Measurements from ENCODE around the gene COL18A1.

The COL18A1 gene

DNA sequence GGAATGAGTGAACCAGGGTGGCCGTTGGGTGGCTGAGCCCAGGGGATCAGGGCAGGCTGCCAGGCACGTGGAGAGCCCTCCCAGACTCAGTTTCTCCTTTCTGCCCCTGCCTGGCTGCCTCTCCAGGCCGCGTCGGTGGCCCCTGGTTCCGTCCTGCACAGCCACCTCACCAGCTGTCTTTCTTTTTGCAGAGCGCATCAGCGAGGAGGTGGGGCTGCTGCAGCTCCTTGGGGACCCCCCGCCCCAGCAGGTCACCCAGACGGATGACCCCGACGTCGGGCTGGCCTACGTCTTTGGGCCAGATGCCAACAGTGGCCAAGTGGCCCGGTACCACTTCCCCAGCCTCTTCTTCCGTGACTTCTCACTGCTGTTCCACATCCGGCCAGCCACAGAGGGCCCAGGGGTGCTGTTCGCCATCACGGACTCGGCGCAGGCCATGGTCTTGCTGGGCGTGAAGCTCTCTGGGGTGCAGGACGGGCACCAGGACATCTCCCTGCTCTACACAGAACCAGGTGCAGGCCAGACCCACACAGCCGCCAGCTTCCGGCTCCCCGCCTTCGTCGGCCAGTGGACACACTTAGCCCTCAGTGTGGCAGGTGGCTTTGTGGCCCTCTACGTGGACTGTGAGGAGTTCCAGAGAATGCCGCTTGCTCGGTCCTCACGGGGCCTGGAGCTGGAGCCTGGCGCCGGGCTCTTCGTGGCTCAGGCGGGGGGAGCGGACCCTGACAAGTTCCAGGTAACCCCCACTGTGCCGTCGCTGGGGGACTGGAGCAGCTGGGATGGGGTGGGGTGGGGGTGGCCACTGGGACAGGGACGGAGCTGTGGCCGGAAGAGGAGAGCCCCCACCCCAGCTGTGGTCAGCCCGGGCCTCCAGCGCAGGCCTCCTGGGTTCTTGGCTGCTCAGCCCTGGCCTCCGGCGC lies 63.3 kb downstream of the COL18A1 start:
- H3K4me1 ChIP-seq (ENCODE audit: control insufficient read depth, insufficient read depth, low read length), result peaks cover 26% of the 10 kb centered on the region
- H3K27ac ChIP-seq (ENCODE audit: low read length), result no peak overlapping the region
- no peak overlapping the region for H3K9ac ChIP-seq (ENCODE audit: low read length in 2 of 2)
- no peak overlapping the region for H3K4me3 ChIP-seq (ENCODE audit: low read length in 2 of 2)
- H3K9me3 ChIP-seq (ENCODE audit: control insufficient read depth in 2 of 2, low read length in 2 of 2), result no peaks in the 10 kb centered on the region
- H3K27me3 ChIP-seq (ENCODE audit: control insufficient read depth in 1 of 2, insufficient read depth in 2 of 2, low read length in 2 of 2), result peaks cover 5 to 15% of the 10 kb centered on the region in 2 donors
- no peaks in the 10 kb centered on the region for H3K36me3 ChIP-seq (ENCODE audit: control insufficient read depth in 2 of 2, insufficient read depth in 2 of 2, low read length in 2 of 2)

DNA sequence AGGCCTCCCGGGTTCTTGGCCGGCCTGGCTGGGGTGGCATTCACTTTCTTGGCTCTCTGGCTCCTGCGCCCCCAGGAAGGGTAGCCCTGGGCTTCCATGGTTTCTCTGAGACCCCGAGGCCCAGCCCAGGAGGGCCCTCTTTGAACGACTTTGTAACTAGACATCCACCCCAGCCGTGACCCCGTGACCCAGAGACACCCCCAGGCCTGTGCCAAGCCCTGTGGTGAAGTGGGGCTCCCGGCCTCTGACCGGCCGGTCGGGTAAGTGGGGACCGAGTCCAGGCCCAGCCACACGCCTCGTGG lies 64.0 kb downstream of the COL18A1 start:
- no peak overlapping the region for H3K27ac ChIP-seq (ENCODE audit: low read length)
- H3K9ac ChIP-seq (ENCODE audit: low read length in 2 of 2), result no peak overlapping the region
- H3K9me3 ChIP-seq (ENCODE audit: control insufficient read depth in 2 of 2, low read length in 2 of 2), result no peaks in the 10 kb centered on the region
- peaks cover 6 to 15% of the 10 kb centered on the region in 2 donors for H3K27me3 ChIP-seq (ENCODE audit: control insufficient read depth in 1 of 2, insufficient read depth in 2 of 2, low read length in 2 of 2)
- H3K4me1 ChIP-seq (ENCODE audit: control insufficient read depth, insufficient read depth, low read length), result peaks cover 26% of the 10 kb centered on the region
- no peak overlapping the region for H3K4me3 ChIP-seq (ENCODE audit: low read length in 2 of 2)
- no peaks in the 10 kb centered on the region for H3K36me3 ChIP-seq (ENCODE audit: control insufficient read depth in 2 of 2, insufficient read depth in 2 of 2, low read length in 2 of 2)

DNA sequence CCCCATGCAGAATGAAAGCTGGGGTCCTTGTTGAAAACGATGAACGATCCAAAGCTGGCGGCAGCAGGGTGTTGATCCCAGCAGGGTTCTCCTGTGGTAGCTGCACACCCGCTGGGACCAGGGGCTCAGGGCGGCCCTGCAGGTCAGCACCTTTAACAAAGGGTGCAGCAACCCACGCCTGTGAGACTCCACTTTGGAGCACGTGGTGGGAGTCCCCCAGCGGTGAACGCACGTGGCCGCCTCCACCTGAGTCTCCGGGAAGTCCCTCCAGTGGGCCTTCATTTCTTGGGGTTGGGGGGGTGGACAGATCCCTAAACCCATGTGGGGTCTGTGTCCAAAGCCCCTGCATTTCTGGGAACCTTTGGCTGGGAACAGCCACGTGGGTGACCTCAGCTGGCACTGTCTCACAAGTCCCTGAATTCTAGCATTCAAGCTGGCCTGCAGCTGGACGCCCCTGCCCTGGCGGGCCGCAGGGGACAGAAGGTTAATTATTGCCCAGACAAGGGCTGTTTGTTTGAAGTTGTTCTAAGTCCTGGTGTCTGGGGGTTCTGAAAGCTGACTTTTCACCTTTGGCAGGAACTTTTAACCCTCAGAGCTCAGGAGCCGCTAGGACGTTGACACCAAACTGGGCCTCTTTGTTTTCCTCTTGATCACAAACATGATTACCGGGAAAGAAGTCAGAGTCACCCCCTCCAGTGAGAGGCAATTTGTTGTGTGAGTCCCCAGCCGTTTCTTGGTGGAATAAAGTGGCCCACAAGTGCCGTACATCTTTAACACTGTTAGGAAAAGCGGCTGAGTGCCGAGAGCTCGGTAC lies 64.5 kb downstream of the COL18A1 start:
- no peaks in the 10 kb centered on the region for H3K9me3 ChIP-seq (ENCODE audit: control insufficient read depth in 2 of 2, low read length in 2 of 2)
- H3K36me3 ChIP-seq (ENCODE audit: control insufficient read depth in 2 of 2, insufficient read depth in 2 of 2, low read length in 2 of 2), result no peaks in the 10 kb centered on the region
- peaks cover 8 to 12% of the 10 kb centered on the region in 2 donors for H3K27me3 ChIP-seq (ENCODE audit: control insufficient read depth in 1 of 2, insufficient read depth in 2 of 2, low read length in 2 of 2)
- H3K4me1 ChIP-seq (ENCODE audit: control insufficient read depth, insufficient read depth, low read length), result peaks cover 26% of the 10 kb centered on the region
- no peak overlapping the region for H3K9ac ChIP-seq (ENCODE audit: low read length in 2 of 2)
- H3K27ac ChIP-seq (ENCODE audit: low read length), result no peak overlapping the region
- no peak overlapping the region for H3K4me3 ChIP-seq (ENCODE audit: low read length in 2 of 2)

DNA sequence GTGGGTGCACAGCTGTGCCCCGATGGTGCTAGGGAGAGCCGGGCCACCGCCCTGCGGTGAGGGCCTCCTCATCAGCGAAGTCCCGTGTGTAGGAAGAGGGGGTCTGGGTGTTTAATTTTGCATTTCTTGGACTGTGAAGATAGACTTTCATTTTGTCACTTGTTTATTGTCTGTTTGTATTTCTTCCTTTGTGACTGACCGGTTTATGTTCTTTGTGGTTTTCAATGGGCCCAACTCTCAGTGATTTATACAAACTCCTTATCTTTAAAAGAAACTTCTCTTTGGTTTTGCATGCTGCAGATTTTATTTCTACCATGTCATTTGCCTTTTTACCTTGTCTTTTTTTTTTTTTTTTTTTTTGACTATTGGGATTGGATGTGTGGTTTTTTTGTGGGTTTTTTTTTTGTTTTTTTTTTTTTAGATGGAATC lies 65.1 kb downstream of the COL18A1 start:
- Histone ChIP-seq H3K9ac (ENCODE audit: low read length in 2 of 2) (no peak overlapping the region), H3K27me3 (ENCODE audit: control insufficient read depth in 1 of 2, insufficient read depth in 2 of 2, low read length in 2 of 2) (peaks cover 5 to 7% of the 10 kb centered on the region in 2 donors), H3K9me3 (ENCODE audit: control insufficient read depth in 2 of 2, low read length in 2 of 2) (no peaks in the 10 kb centered on the region), H3K27ac (ENCODE audit: low read length) (no peak overlapping the region), H3K4me3 (ENCODE audit: low read length in 2 of 2) (no peak overlapping the region), H3K4me1 (ENCODE audit: control insufficient read depth, insufficient read depth, low read length) (peaks cover 26% of the 10 kb centered on the region), H3K36me3 (ENCODE audit: control insufficient read depth in 2 of 2, insufficient read depth in 2 of 2, low read length in 2 of 2) (no peaks in the 10 kb centered on the region)

DNA sequence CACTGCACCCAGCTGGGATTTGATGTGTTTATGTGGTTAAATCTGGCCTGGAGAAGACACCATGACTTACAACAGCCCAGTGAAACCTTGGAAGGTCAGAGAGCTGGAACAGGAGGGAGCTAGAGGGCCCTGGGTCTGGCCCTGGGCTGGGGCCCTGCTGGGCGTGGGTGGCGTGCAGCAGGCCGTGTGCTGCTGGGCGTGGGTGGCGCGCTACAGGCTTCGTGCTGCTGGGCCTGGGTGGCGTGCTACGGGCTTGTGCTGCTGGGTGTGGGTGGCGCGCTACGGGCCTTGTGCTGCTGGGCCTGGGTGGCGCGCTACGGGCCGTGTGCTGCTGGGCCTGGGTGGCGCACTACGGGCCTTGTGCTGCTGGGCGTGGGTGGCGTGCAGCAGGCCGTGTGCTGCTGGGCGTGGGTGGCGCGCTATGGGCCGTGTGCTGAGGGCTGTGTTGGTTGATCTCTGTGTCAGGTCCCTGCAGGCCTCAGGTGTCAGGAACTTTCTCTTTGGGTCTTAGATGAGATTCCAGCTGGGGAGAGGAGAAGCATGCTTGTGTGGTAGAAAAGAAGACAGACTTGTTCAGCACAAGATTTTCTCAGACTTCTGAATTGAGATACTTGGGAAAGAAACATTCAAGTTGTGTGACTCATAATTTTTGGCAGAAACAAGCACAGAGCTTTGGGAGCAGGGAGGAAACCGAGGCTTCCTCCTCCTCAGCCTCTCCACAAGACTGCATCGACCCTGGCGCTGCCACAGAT lies 66.0 kb downstream of the COL18A1 start:
- Histone ChIP-seq H3K27me3 (ENCODE audit: control insufficient read depth in 1 of 2, insufficient read depth in 2 of 2, low read length in 2 of 2) (peaks cover 5 to 7% of the 10 kb centered on the region in 2 donors), H3K4me1 (ENCODE audit: control insufficient read depth, insufficient read depth, low read length) (peaks cover 26% of the 10 kb centered on the region), H3K4me3 (ENCODE audit: low read length in 2 of 2) (peak overlapping the region in 1 of 2 donors; percentile 47), H3K9ac (ENCODE audit: low read length in 2 of 2) (no peak overlapping the region), H3K27ac (ENCODE audit: low read length) (peak overlapping the region; percentile 55), H3K36me3 (ENCODE audit: control insufficient read depth in 2 of 2, insufficient read depth in 2 of 2, low read length in 2 of 2) (no peaks in the 10 kb centered on the region), H3K9me3 (ENCODE audit: control insufficient read depth in 2 of 2, low read length in 2 of 2) (no peaks in the 10 kb centered on the region)

DNA sequence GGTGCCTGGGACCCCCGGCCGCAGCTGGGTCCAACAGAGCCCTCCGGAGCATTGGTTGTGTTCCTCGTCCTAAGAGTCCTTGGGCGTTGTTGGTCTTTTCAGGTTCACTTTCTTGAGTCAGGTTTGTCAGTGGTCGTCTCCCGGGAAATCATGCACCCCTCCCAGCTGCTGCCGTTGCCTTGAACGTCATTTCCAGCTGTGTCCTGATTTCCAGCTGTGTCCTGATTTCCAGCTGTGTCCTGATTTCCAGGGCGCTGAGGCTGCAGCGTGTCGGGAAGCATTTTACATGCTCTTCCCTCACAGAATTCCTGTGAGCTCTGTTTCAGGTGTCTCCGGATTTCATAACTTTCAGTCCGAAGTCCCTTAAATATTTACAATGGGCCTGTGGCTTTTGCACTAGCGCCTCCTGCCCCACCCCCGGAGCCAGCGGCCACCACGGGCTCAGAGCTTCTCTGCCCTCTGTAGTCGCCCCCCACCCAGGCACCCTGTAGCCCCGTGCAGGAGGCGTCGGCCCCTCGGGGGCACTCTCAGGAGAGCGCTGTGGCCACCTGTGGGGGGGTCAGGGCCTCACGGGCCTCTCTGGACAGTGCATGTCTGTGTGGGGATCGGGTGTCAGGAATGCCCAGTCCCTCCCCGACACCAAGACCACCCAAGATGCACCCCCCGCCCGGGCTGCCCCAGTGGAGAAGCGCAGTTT lies 66.7 kb downstream of the COL18A1 start:
- Histone ChIP-seq H3K27ac (ENCODE audit: low read length) (peak overlapping the region; percentile 55), H3K27me3 (ENCODE audit: control insufficient read depth in 1 of 2, insufficient read depth in 2 of 2, low read length in 2 of 2) (peaks cover 5 to 7% of the 10 kb centered on the region in 2 donors), H3K36me3 (ENCODE audit: control insufficient read depth in 2 of 2, insufficient read depth in 2 of 2, low read length in 2 of 2) (peaks cover 0 to 4% of the 10 kb centered on the region in 2 donors), H3K9me3 (ENCODE audit: control insufficient read depth in 2 of 2, low read length in 2 of 2) (no peaks in the 10 kb centered on the region), H3K4me1 (ENCODE audit: control insufficient read depth, insufficient read depth, low read length) (peaks cover 26% of the 10 kb centered on the region), H3K9ac (ENCODE audit: low read length in 2 of 2) (no peak overlapping the region), H3K4me3 (ENCODE audit: low read length in 2 of 2) (peak overlapping the region in 1 of 2 donors; percentile 47)

DNA sequence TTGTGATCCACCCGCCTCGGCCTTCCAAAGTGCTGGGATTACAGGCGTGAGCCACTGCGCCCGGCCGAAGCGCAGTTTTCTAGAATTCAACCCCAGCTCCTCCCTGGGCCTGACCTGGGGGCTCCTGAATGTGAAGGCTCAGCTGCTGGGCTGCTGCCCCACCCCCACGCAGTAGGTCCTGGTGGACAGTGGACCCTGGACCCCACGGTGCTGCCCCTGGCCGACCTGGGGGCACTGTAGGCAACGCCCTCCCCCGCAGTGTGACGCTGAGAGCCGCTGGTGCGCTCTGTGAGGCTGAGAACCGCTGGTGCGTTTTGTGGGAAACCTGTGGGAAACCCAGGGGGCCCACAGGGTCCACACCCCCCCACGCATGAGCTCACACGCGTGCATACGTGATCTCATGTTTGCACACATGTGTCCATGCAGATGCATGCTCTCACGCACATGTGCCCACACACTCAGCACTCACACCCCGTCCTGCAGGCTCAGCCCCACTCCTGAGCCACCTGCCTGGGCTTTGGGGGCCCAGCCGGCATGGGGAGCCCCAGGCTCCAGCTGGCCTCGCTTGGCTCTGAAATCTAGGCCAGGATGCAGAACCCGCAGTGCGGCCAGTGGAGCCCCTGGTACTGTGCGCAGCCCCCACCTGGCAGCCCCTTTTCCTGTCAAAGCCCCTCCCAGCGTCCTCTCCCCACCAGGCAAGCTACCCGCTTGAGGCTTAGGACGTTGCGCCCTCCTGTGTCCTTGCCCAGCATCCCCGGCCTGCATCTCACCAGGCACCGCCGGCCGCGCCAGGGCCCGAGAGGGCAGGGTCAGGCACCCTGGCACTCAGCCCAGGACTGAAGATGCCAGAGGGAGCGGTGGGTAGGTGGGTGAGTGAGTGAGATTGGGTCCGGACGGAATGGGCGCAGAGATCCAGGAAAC lies 67.7 kb downstream of the COL18A1 start:
- peaks cover 29% of the 10 kb centered on the region for H3K4me1 ChIP-seq (ENCODE audit: control insufficient read depth, insufficient read depth, low read length)

DNA sequence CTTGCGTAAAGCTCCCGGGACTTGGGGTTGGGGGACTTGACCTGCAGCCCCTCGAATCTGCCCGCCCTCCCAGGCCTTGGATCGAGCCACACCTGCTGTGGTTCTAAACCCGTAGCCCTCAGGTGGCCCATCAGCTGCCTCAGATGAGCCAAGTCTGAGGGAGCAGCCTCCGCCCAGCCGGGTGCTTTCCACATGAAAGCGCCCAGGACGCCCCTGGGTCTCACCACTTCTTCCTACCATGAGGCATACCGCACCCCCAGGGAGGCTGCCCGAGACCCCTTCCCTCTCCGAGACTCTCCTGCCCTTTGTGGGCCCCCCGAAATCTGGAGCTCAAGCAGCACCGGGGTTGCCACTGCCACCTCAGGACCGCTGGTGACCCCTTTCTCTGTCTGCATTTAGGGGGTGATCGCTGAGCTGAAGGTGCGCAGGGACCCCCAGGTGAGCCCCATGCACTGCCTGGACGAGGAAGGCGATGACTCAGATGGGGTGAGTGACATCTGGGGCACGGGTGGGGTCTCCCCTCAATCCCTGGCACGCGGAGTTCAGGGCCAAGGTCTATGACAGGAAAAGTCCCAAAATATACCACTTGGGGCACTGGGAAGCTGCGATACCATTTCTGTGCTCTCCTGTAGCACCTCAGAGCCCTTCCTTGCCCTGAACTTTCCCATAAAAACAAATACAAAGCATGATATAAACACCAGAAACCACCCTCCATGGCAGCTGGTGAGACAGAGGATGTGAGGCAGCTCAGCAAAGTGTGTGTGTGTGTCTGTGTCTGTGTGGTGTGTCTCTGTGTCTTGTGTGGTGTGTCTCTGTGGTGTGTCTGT lies 68.7 kb downstream of the COL18A1 start:
- Histone ChIP-seq H3K9me3 (ENCODE audit: control insufficient read depth in 2 of 2, low read length in 2 of 2) (no peaks in the 10 kb centered on the region), H3K4me3 (ENCODE audit: low read length in 2 of 2) (no peak overlapping the region), H3K9ac (ENCODE audit: low read length in 2 of 2) (no peak overlapping the region), H3K27me3 (ENCODE audit: control insufficient read depth in 1 of 2, insufficient read depth in 2 of 2, low read length in 2 of 2) (peaks cover 7% of the 10 kb centered on the region in 2 donors), H3K4me1 (ENCODE audit: control insufficient read depth, insufficient read depth, low read length) (peaks cover 33% of the 10 kb centered on the region), H3K36me3 (ENCODE audit: control insufficient read depth in 2 of 2, insufficient read depth in 2 of 2, low read length in 2 of 2) (peaks cover 0 to 4% of the 10 kb centered on the region in 2 donors), H3K27ac (ENCODE audit: low read length) (no peak overlapping the region)

More for the DNA sequence above, 67.7 kb downstream of the COL18A1 start:
- Histone ChIP-seq H3K4me3 (ENCODE audit: low read length in 2 of 2) (no peak overlapping the region), H3K27me3 (ENCODE audit: control insufficient read depth in 1 of 2, insufficient read depth in 2 of 2, low read length in 2 of 2) (peaks cover 5 to 7% of the 10 kb centered on the region in 2 donors), H3K27ac (ENCODE audit: low read length) (no peak overlapping the region), H3K9ac (ENCODE audit: low read length in 2 of 2) (no peak overlapping the region), H3K36me3 (ENCODE audit: control insufficient read depth in 2 of 2, insufficient read depth in 2 of 2, low read length in 2 of 2) (peaks cover 0 to 4% of the 10 kb centered on the region in 2 donors), H3K9me3 (ENCODE audit: control insufficient read depth in 2 of 2, low read length in 2 of 2) (no peaks in the 10 kb centered on the region)

Measured in stomach smooth muscle (tissue), 2 donors.